ENCODE measurements around the gene KCTD5. TPM values are rescaled to one million over a fixed set of nuclear protein-coding genes. Genes with fewer than 3 reads are reported as not detected.
A peak's percentile ranks its signal among the peaks of the same experiment; 100 is the strongest.
"Not testable (repeated sequence)": the region's sequence is repeated elsewhere in the genome, so short reads cannot be mapped to it uniquely, and the experiment has no call there.

Gene KCTD5
- total RNA-seq, 3 donors from 2014 or later (not counting 1 experiment from before 2014, with no cell fraction given): 34.2 to 37.9 (median 36.5) TPM

- H3K9me3 ChIP-seq (ENCODE audit: control insufficient read depth, insufficient read depth, low read length): no peaks in the 10 kb centered on the region
- TF ChIP-seq CTCF (IDR thresholded peaks at IDR 0.05): no peak
- no peak overlapping the region for H3K4me3 ChIP-seq (ENCODE audit: low read length)
- ATAC-seq (no peak), DNase-seq (no peak)
- peaks cover 47% of the 10 kb centered on the region for H3K4me1 ChIP-seq (ENCODE audit: control insufficient read depth, insufficient read depth, low read length)
- intact Hi-C loops (cut with micrococcal nuclease): no loop called here
- no peaks in the 10 kb centered on the region for H3K27me3 Mint-ChIP-seq (ENCODE audit: low read depth in 2 of 2)
- no peak overlapping the region for H3K4me3 Mint-ChIP-seq
- WGBS (ENCODE audit: insufficient coverage): 84% methylated on average over 14 of the region's 14 CpGs
- H3K4me1 Mint-ChIP-seq: peaks cover 21 to 28% of the 10 kb centered on the region in 2 donors
- H3K36me3 ChIP-seq (ENCODE audit: control insufficient read depth, insufficient read depth, low read length): peaks cover 29% of the 10 kb centered on the region
- H3K27me3 ChIP-seq (ENCODE audit: control insufficient read depth, insufficient read depth, low read length): no peaks in the 10 kb centered on the region
- H3K36me3 Mint-ChIP-seq: no peaks in the 10 kb centered on the region
- no peak overlapping the region for H3K27ac ChIP-seq (ENCODE audit: low read length)
- H3K27ac Mint-ChIP-seq: no peak overlapping the region
- no peaks in the 10 kb centered on the region for H3K9me3 Mint-ChIP-seq
These were observed 10.1 kb downstream of the KCTD5 start for GRCh38 chr16:2692251-2692947.

- H3K4me1 ChIP-seq (ENCODE audit: control insufficient read depth, insufficient read depth, low read length): peaks cover 40% of the 10 kb centered on the region
- ATAC-seq (peak in 2 of 3 donors; percentile 50 to 66), DNase-seq (no peak)
- no peak overlapping the region for H3K4me3 ChIP-seq (ENCODE audit: low read length)
- no peak overlapping the region for H3K27ac ChIP-seq (ENCODE audit: low read length)
- Mint-ChIP-seq H3K27me3 (ENCODE audit: low read depth in 2 of 2) (no peaks in the 10 kb centered on the region), H3K4me1 (peaks cover 15 to 21% of the 10 kb centered on the region in 2 donors), H3K36me3 (no peaks in the 10 kb centered on the region), H3K27ac (peak overlapping the region in 1 of 2 donors; percentile 36), H3K4me3 (no peak overlapping the region), H3K9me3 (no peaks in the 10 kb centered on the region)
- 66% methylated on average over 21 of the region's 24 CpGs for WGBS (ENCODE audit: insufficient coverage)
- no peaks in the 10 kb centered on the region for H3K27me3 ChIP-seq (ENCODE audit: control insufficient read depth, insufficient read depth, low read length)
- no peaks in the 10 kb centered on the region for H3K9me3 ChIP-seq (ENCODE audit: control insufficient read depth, insufficient read depth, low read length)
- TF ChIP-seq CTCF (IDR thresholded peaks at IDR 0.05): no peak
- H3K36me3 ChIP-seq (ENCODE audit: control insufficient read depth, insufficient read depth, low read length): peaks cover 35% of the 10 kb centered on the region
- intact Hi-C loops (cut with micrococcal nuclease): no loop called here
These were observed 10.8 kb downstream of the KCTD5 start for GRCh38 chr16:2692948-2693651.

- H3K4me3 ChIP-seq (ENCODE audit: low read length); H3K36me3 Mint-ChIP-seq; H3K27me3 ChIP-seq (ENCODE audit: control insufficient read depth, insufficient read depth, low read length); H3K27ac ChIP-seq (ENCODE audit: low read length); H3K9me3 Mint-ChIP-seq; intact Hi-C loops (cut with micrococcal nuclease); H3K4me3 Mint-ChIP-seq; ATAC-seq; H3K27me3 Mint-ChIP-seq (ENCODE audit: low read depth in 2 of 2); H3K9me3 ChIP-seq (ENCODE audit: control insufficient read depth, insufficient read depth, low read length); DNase-seq; H3K27ac Mint-ChIP-seq: not testable (repeated sequence)
- peaks cover 19% of the 10 kb centered on the region for H3K4me1 ChIP-seq (ENCODE audit: control insufficient read depth, insufficient read depth, low read length)
- 97% methylated on average over 31 of the region's 37 CpGs for WGBS (ENCODE audit: insufficient coverage)
- H3K36me3 ChIP-seq (ENCODE audit: control insufficient read depth, insufficient read depth, low read length): peaks cover 55% of the 10 kb centered on the region
- H3K4me1 Mint-ChIP-seq: peaks cover 7 to 11% of the 10 kb centered on the region in 2 donors
These were observed 14.4 kb downstream of the KCTD5 start for GRCh38 chr16:2696601-2697250.

- H3K4me1 ChIP-seq (ENCODE audit: control insufficient read depth, insufficient read depth, low read length): peaks cover 11% of the 10 kb centered on the region
- peaks cover 54% of the 10 kb centered on the region for H3K36me3 ChIP-seq (ENCODE audit: control insufficient read depth, insufficient read depth, low read length)
These were observed 15.2 kb downstream of the KCTD5 start for GRCh38 chr16:2697401-2697948.

More at GRCh38 chr16:2697401-2697948, 15.2 kb downstream of the KCTD5 start:
- Mint-ChIP-seq H3K27ac (no peak overlapping the region), H3K27me3 (ENCODE audit: low read depth in 2 of 2) (no peaks in the 10 kb centered on the region), H3K4me1 (peaks cover 7 to 11% of the 10 kb centered on the region in 2 donors), H3K36me3 (no peaks in the 10 kb centered on the region), H3K9me3 (no peaks in the 10 kb centered on the region), H3K4me3 (no peak overlapping the region)
- whole genome bisulfite sequencing (ENCODE audit: insufficient coverage): 96% methylated on average over 17 of the region's 17 CpGs
- ATAC-seq (no peak), DNase-seq (no peak)
- H3K27ac ChIP-seq (ENCODE audit: low read length): no peak overlapping the region
- intact Hi-C loops (cut with micrococcal nuclease): no loop called here
- H3K27me3 ChIP-seq (ENCODE audit: control insufficient read depth, insufficient read depth, low read length): no peaks in the 10 kb centered on the region
- no peak overlapping the region for H3K4me3 ChIP-seq (ENCODE audit: low read length)
- H3K9me3 ChIP-seq (ENCODE audit: control insufficient read depth, insufficient read depth, low read length): no peaks in the 10 kb centered on the region
- TF ChIP-seq CTCF (IDR thresholded peaks at IDR 0.05): no peak

Measured in natural killer cell (primary cell).